ENCODE data around the gene PRICKLE4. TPM values are rescaled to one million over a fixed set of nuclear protein-coding genes. Genes with fewer than 3 reads are reported as not detected.

The PRICKLE4 gene
- total RNA-seq, 5 donors from 2014 or later (not counting 1 experiment from before 2014, with no cell fraction given): 0.44 to 0.60 TPM; not detected in 3

Other genes starting within 250 kb of the PRICKLE4 start
- 10 to 100 TPM in 1 of 5 donors, 1 to 10 TPM in 4; 4.6 to 10.1 (median 9.5) TPM for gene FOXP4, start 234.4 kb upstream of the PRICKLE4 start, total RNA-seq
- not detected for gene MDFI, start 142.3 kb upstream of the PRICKLE4 start, total RNA-seq
- 10 to 100 TPM; 18.9 to 28.1 (median 19.5) TPM for gene TFEB, start 45.2 kb upstream of the PRICKLE4 start, total RNA-seq
- gene PGC, start 33.4 kb upstream of the PRICKLE4 start, total RNA-seq: under 1 TPM in 3 of 5 donors, not detected in 2; 0.58 to 0.86 (median 0.70) TPM
- 10 to 100 TPM in 1 of 5 donors, 1 to 10 TPM in 4; 5.2 to 10.4 (median 8.9) TPM for gene FRS3, start 882 bp upstream of the PRICKLE4 start, total RNA-seq
- gene TOMM6, start 6.9 kb downstream of the PRICKLE4 start, total RNA-seq: 100 to 1,000 TPM; 124 to 131 (median 127) TPM
- 1 to 10 TPM; 2.5 to 5.2 (median 3.3) TPM for gene USP49, start 114.6 kb downstream of the PRICKLE4 start, total RNA-seq
- 10 to 100 TPM in 3 of 5 donors, 1 to 10 TPM in 2; 5.4 to 12.1 (median 11.1) TPM for gene MED20, start 140.4 kb downstream of the PRICKLE4 start, total RNA-seq
- 10 to 100 TPM in 3 of 5 donors, 1 to 10 TPM in 2; 3.5 to 20.5 (median 15.0) TPM for gene BYSL, start 140.7 kb downstream of the PRICKLE4 start, total RNA-seq
- 100 to 1,000 TPM; 265 to 532 (median 284) TPM for gene CCND3, start 161.0 kb downstream of the PRICKLE4 start, total RNA-seq